Lower leg skin (tissue), 4 donors: ENCODE results near the gene DIP2C. TPM values are rescaled to one million over a fixed set of nuclear protein-coding genes. Genes with fewer than 3 reads are reported as not detected.

Experiments
- DNase-seq, 2 donors: peaks; one replicate each; pipeline ENCODE4 v3.0.0-alpha.2; 2019; ENCODE audit warnings: low spot score in 2 of 2
- H3K4me3 ChIP-seq: fragments of 200-600 bp; sonication (generic); 2 replicates; pipeline ENCODE4 v1.5.1; 2017; ENCODE audit warnings: mild to moderate bottlenecking, low read depth; ENCODE audit not compliant: poor library complexity, severe bottlenecking
- CTCF ChIP-seq, 3 donors: fragments of 450-650 bp; IDR thresholded peaks; one replicate each; pipeline ENCODE4 v1.5.1; 2016; ENCODE audit warnings: antibody characterized with exemption in 3 of 3, mild to moderate bottlenecking in 3 of 3, moderate library complexity in 2 of 3
- POLR2A ChIP-seq, 2 donors: fragments of 450-650 bp; IDR thresholded peaks; one replicate each; pipeline ENCODE4 v1.6.1; 2016 to 2017; ENCODE audit warnings: antibody characterized with exemption in 2 of 2, mild to moderate bottlenecking in 1 of 2, moderate library complexity in 1 of 2
- WGBS, 2 donors: methylation state at CpG; one replicate each; pipeline ENCODE4 v1.1.5; 2018; 5-methylcytosine and 5-hydroxymethylcytosine counted together
- intact Hi-C: fragments of 100-400 bp; cut with DNase I; formaldehyde crosslinking; loops from one replicate; pipeline ENCODE4 v1.15.0; 2023; ENCODE audit warnings: low total_unique reads
- total RNA-seq, 4 donors: library from RNA; depleted of rRNA; stranded (reverse); fragments of >200 nt; gene quantifications; one replicate each; pipeline ENCODE4 v1.1.0, GENCODE V29; 2016

DIP2C gene
- total RNA-seq, 4 donors from 2014 or later = 6.2 to 14.7 (median 10.6) TPM

GRCh38 chr10:595473-595872, 94.0 kb downstream of the DIP2C start:
- H3K4me3 ChIP-seq = no peak overlapping the region
- 96 to 98% methylated on average over 12 of the region's 12 CpGs for WGBS, 2 donors
- intact Hi-C loops = no loop called here
- TF ChIP-seq CTCF (IDR thresholded peaks at IDR 0.05) (no peak), POLR2A (IDR thresholded peaks at IDR 0.05) (no peak)
- peak in 1 of 2 donors; percentile 69 for DNase-seq

GRCh38 chr10:594584-595270, 94.7 kb downstream of the DIP2C start:
- intact Hi-C loops = no loop called here
- TF ChIP-seq POLR2A (IDR thresholded peaks at IDR 0.05) (no peak), CTCF (IDR thresholded peaks at IDR 0.05) (no peak)
- peak in 1 of 2 donors; percentile 80 for DNase-seq
- 93 to 94% methylated on average over 28 of the region's 28 CpGs for WGBS, 2 donors
- no peak overlapping the region for H3K4me3 ChIP-seq

GRCh38 chr10:593901-594457, 95.5 kb downstream of the DIP2C start:
- TF ChIP-seq POLR2A (IDR thresholded peaks at IDR 0.05) (no peak), CTCF (IDR thresholded peaks at IDR 0.05) (no peak)
- WGBS, 2 donors = 79 to 84% methylated on average over 17 of the region's 17 CpGs
- no peak overlapping the region for H3K4me3 ChIP-seq
- intact Hi-C loops = no loop called here
- DNase-seq = peak in 1 of 2 donors; percentile 83

GRCh38 chr10:593421-593820, 96.0 kb downstream of the DIP2C start:
- TF ChIP-seq POLR2A (IDR thresholded peaks at IDR 0.05) = no peak
- TF ChIP-seq CTCF (IDR thresholded peaks at IDR 0.05) = no peak
- DNase-seq = peak in 1 of 2 donors; percentile 67
- intact Hi-C loops = no loop called here
- no peak overlapping the region for H3K4me3 ChIP-seq
- WGBS, 2 donors = 86 to 92% methylated on average over 15 of the region's 15 CpGs

- TF ChIP-seq POLR2A (IDR thresholded peaks at IDR 0.05) (no peak), CTCF (IDR thresholded peaks at IDR 0.05) (no peak)
- intact Hi-C loops = no loop called here
- peak in 1 of 2 donors; percentile 73 for DNase-seq
- WGBS, 2 donors = 91 to 92% methylated on average over 7 of the region's 7 CpGs
- H3K4me3 ChIP-seq = no peak overlapping the region
Observed at GRCh38 chr10:593016-593415, 96.5 kb downstream of the DIP2C start.
